SK-MEL-5 (cell line): ENCODE measurements around the gene CLBA1. TPM values are rescaled to one million over a fixed set of nuclear protein-coding genes. Genes with fewer than 3 reads are reported as not detected.

Experiments used
- DNase-seq: peaks from one replicate; pipeline ENCODE4 v3.0.0-alpha.2; 2016; ENCODE audit warnings: low read depth, low spot score
- in situ Hi-C: cut with HindIII; loops from 2 replicates; pipeline ENCODE4 v1.10.0; 2016; ENCODE audit warnings: low sequenced_read_pairs, high pct_unique_total_duplicates, low pct_unique_long_range_greater_than_20kb
- total RNA-seq: library from RNA; depleted of rRNA; stranded (reverse); fragments of >200 nt; shearing (Covaris generic); gene quantifications from 2 replicates; pipeline ENCODE4 v1.2.3, GENCODE V29; 2014

CLBA1 gene
- total RNA-seq, 1 experiment from 2014 or later: 13.6 TPM

- in situ Hi-C loops: no loop called here
- no peak for DNase-seq
These were observed 19.9 kb upstream of the CLBA1 start for GRCh38 chr14:104965561-104966231.

GRCh38 chr14:104966261-104966865, 19.2 kb upstream of the CLBA1 start:
- in situ Hi-C loops: no loop called here

GRCh38 chr14:104966981-104967385, 18.6 kb upstream of the CLBA1 start:
- DNase-seq: no peak
- in situ Hi-C loops: no loop called here

More at GRCh38 chr14:104966261-104966865, 19.2 kb upstream of the CLBA1 start:
- DNase-seq: no peak

GRCh38 chr14:104967386-104968152, 18.0 kb upstream of the CLBA1 start:
- in situ Hi-C loops: no loop called here

GRCh38 chr14:104968153-104968527, 17.4 kb upstream of the CLBA1 start:
- DNase-seq: no peak
- in situ Hi-C loops: no loop called here

More at GRCh38 chr14:104967386-104968152, 18.0 kb upstream of the CLBA1 start:
- DNase-seq: no peak

GRCh38 chr14:104968541-104969401, 16.8 kb upstream of the CLBA1 start:
- peak; percentile 68 for DNase-seq
- in situ Hi-C loops: no loop called here

- DNase-seq: no peak
- in situ Hi-C loops: no loop called here
These were observed 15.8 kb upstream of the CLBA1 start for GRCh38 chr14:104969741-104970230.

GRCh38 chr14:104970231-104971068, 15.1 kb upstream of the CLBA1 start:
- in situ Hi-C loops: no loop called here
- peak; percentile 61 for DNase-seq

- no peak for DNase-seq
- in situ Hi-C loops: no loop called here
These were observed 13.9 kb upstream of the CLBA1 start for GRCh38 chr14:104971447-104972240.

GRCh38 chr14:104972301-104973134, 13.1 kb upstream of the CLBA1 start:
- in situ Hi-C loops: no loop called here

GRCh38 chr14:104973135-104973384, 12.5 kb upstream of the CLBA1 start:
- in situ Hi-C loops: no loop called here
- peak; percentile 14 for DNase-seq

More at GRCh38 chr14:104972301-104973134, 13.1 kb upstream of the CLBA1 start:
- no peak for DNase-seq

- no peak for DNase-seq
These were observed 12.0 kb upstream of the CLBA1 start for GRCh38 chr14:104973385-104974145.

GRCh38 chr14:104974146-104974541, 11.4 kb upstream of the CLBA1 start:
- no peak for DNase-seq
- in situ Hi-C loops: no loop called here

More at GRCh38 chr14:104973385-104974145, 12.0 kb upstream of the CLBA1 start:
- in situ Hi-C loops: no loop called here

- in situ Hi-C loops: no loop called here
- DNase-seq: no peak
These were observed 10.8 kb upstream of the CLBA1 start for GRCh38 chr14:104974665-104975390.
